Naive B cell (primary cell): ENCODE measurements around the gene ZNF207. TPM values are rescaled to one million over a fixed set of nuclear protein-coding genes. Genes with fewer than 3 reads are reported as not detected.
"Not testable (repeated sequence)": the region's sequence is repeated elsewhere in the genome, so short reads cannot be mapped to it uniquely, and the experiment has no call there.

ENCODE experiments used
- ATAC-seq, 2 donors: fragments of 150-1000 bp; cut with Tn5 transposase; 2 replicates each; pipeline ENCODE4 v1.10.0; 2021; ENCODE audit warnings: low read depth in 2 of 2, mild to moderate bottlenecking in 2 of 2, moderate library complexity in 2 of 2
- DNase-seq: peaks from one replicate; pipeline ENCODE4 v3.0.0; 2022
- H3K27ac Mint-ChIP-seq, 6 donors: one replicate each; pipeline ENCODE4 v1.8.0; 2020 to 2022; ENCODE audit warnings: mild to moderate bottlenecking in 6 of 6, mixed read lengths in 6 of 6, moderate library complexity in 5 of 6, inconsistent platforms in 2 of 6
- H3K27me3 Mint-ChIP-seq, 3 donors: one replicate each; pipeline ENCODE4 v1.8.0; 2021 to 2022; ENCODE audit warnings: mixed read lengths in 3 of 3, mild to moderate bottlenecking in 1 of 3
- H3K36me3 Mint-ChIP-seq, 2 donors: one replicate each; pipeline ENCODE4 v1.8.0; 2020 to 2022; ENCODE audit warnings: mixed read lengths in 2 of 2, inconsistent platforms in 1 of 2, mild to moderate bottlenecking in 1 of 2
- H3K4me1 Mint-ChIP-seq, 3 donors: one replicate each; pipeline ENCODE4 v1.8.0; 2020 to 2022; ENCODE audit warnings: mixed read lengths in 3 of 3, inconsistent platforms in 1 of 3, mild to moderate bottlenecking in 1 of 3, moderate library complexity in 1 of 3
- H3K4me3 Mint-ChIP-seq, 8 donors: one replicate each; pipeline ENCODE4 v1.8.0; 2020 to 2022; ENCODE audit warnings: mild to moderate bottlenecking in 8 of 8, mixed read lengths in 8 of 8, moderate library complexity in 8 of 8, inconsistent platforms in 2 of 8
- H3K9me3 Mint-ChIP-seq, 7 donors: one replicate each; pipeline ENCODE4 v1.8.0; 2020 to 2022; ENCODE audit warnings: mixed read lengths in 7 of 7, mild to moderate bottlenecking in 5 of 7, inconsistent platforms in 2 of 7, moderate library complexity in 1 of 7
- polyA plus RNA-seq, 6 donors: library from polyadenylated mRNA; unstranded; fragments of 300-500 nt; fragmentation: Illumina TruSeq; gene quantifications; one replicate each; pipeline ENCODE4 v1.2.3, GENCODE V29; 2021; ENCODE audit warnings: low read depth in 6 of 6

The ZNF207 gene
- polyA plus RNA-seq, 6 donors from 2014 or later, result 126 to 165 (median 142) TPM

- Mint-ChIP-seq H3K4me1 (peaks cover 12 to 23% (median 19%) of the 10 kb centered on the region in 3 donors), H3K4me3 (peak overlapping the region; percentile 85 to 97 (median 93)), H3K27ac (peak overlapping the region; percentile 84 to 96 (median 94)), H3K27me3 (no peaks in the 10 kb centered on the region), H3K9me3 (no peaks in the 10 kb centered on the region), H3K36me3 (no peaks in the 10 kb centered on the region)
- ATAC-seq, result no peak
- no peak for DNase-seq
Observed at GRCh38 chr17:32342603-32343325, 7.2 kb upstream of the ZNF207 start.

GRCh38 chr17:32345951-32346600, 3.9 kb upstream of the ZNF207 start:
- peaks cover 23 to 30% (median 24%) of the 10 kb centered on the region in 3 donors for H3K4me1 Mint-ChIP-seq
- no peak for ATAC-seq
- H3K27ac Mint-ChIP-seq, result no peak overlapping the region

GRCh38 chr17:32348483-32348800, 1.5 kb upstream of the ZNF207 start:
- peaks cover 8 to 28% (median 26%) of the 10 kb centered on the region in 3 donors for H3K4me1 Mint-ChIP-seq

More at GRCh38 chr17:32345951-32346600, 3.9 kb upstream of the ZNF207 start:
- no peak for DNase-seq
- Mint-ChIP-seq H3K9me3 (no peaks in the 10 kb centered on the region), H3K27me3 (no peaks in the 10 kb centered on the region), H3K4me3 (peak overlapping the region in 1 of 8 donors; percentile 70), H3K36me3 (peaks cover 8 to 13% of the 10 kb centered on the region in 2 donors)

GRCh38 chr17:32349503-32349853, 479 bp upstream of the ZNF207 start:
- Mint-ChIP-seq H3K27ac (peak overlapping the region; percentile 97 to 100 (median 99)), H3K36me3 (peaks cover 8 to 13% of the 10 kb centered on the region in 2 donors), H3K4me3 (peak overlapping the region; percentile 97 to 100 (median 98)), H3K27me3 (no peaks in the 10 kb centered on the region), H3K9me3 (no peaks in the 10 kb centered on the region), H3K4me1 (peaks cover 8 to 34% (median 32%) of the 10 kb centered on the region in 3 donors)
- no peak for ATAC-seq
- DNase-seq, result no peak

More at GRCh38 chr17:32348483-32348800, 1.5 kb upstream of the ZNF207 start:
- Mint-ChIP-seq H3K36me3 (peaks cover 8 to 13% of the 10 kb centered on the region in 2 donors), H3K27ac (peak overlapping the region in 1 of 6 donors; percentile 47), H3K27me3 (no peaks in the 10 kb centered on the region), H3K4me3 (peak overlapping the region in 6 of 8 donors; percentile 15 to 100 (median 72)), H3K9me3 (no peaks in the 10 kb centered on the region)
- no peak for ATAC-seq
- DNase-seq, result no peak

- Mint-ChIP-seq H3K9me3 (no peaks in the 10 kb centered on the region), H3K27me3 (no peaks in the 10 kb centered on the region), H3K36me3 (peaks cover 19 to 27% of the 10 kb centered on the region in 2 donors), H3K4me3 (peak overlapping the region; percentile 97 to 100 (median 98)), H3K27ac (peak overlapping the region; percentile 97 to 100 (median 99)), H3K4me1 (peaks cover 20 to 46% (median 46%) of the 10 kb centered on the region in 3 donors)
- ATAC-seq, result peak; percentile 22 to 27
- no peak for DNase-seq
Observed at GRCh38 chr17:32350666-32351418, 885 bp downstream of the ZNF207 start.

- not testable (repeated sequence) for H3K27me3 Mint-ChIP-seq, H3K9me3 Mint-ChIP-seq, DNase-seq, ATAC-seq, H3K27ac Mint-ChIP-seq
- peaks cover 19 to 29% of the 10 kb centered on the region in 2 donors for H3K36me3 Mint-ChIP-seq
- H3K4me3 Mint-ChIP-seq, result peak overlapping the region in 5 of 8 donors; percentile 79 to 100 (median 99)
- peaks cover 23 to 57% (median 56%) of the 10 kb centered on the region in 3 donors for H3K4me1 Mint-ChIP-seq
Observed at GRCh38 chr17:32352734-32353133, 2.8 kb downstream of the ZNF207 start.

- Mint-ChIP-seq H3K4me3 (peak overlapping the region in 2 of 8 donors; percentile 1 to 43), H3K9me3 (no peaks in the 10 kb centered on the region), H3K36me3 (peaks cover 16 to 17% of the 10 kb centered on the region in 2 donors), H3K4me1 (peaks cover 15 to 48% (median 47%) of the 10 kb centered on the region in 3 donors), H3K27me3 (no peaks in the 10 kb centered on the region), H3K27ac (peak overlapping the region in 2 of 6 donors; percentile 27 to 77)
- ATAC-seq (no peak), DNase-seq (no peak)
Observed at GRCh38 chr17:32355649-32356377, 5.9 kb downstream of the ZNF207 start.

- Mint-ChIP-seq H3K36me3 (peaks cover 16 to 21% of the 10 kb centered on the region in 2 donors), H3K27me3 (no peaks in the 10 kb centered on the region), H3K4me3 (peak overlapping the region in 1 of 8 donors; percentile 1), H3K4me1 (peaks cover 15 to 48% (median 47%) of the 10 kb centered on the region in 3 donors), H3K27ac (peak overlapping the region in 1 of 6 donors; percentile 45), H3K9me3 (no peaks in the 10 kb centered on the region)
- ATAC-seq, result no peak
- no peak for DNase-seq
Observed at GRCh38 chr17:32356378-32356743, 6.4 kb downstream of the ZNF207 start.

GRCh38 chr17:32356750-32357149, 6.8 kb downstream of the ZNF207 start:
- H3K4me1 Mint-ChIP-seq, result peaks cover 15 to 46% (median 44%) of the 10 kb centered on the region in 3 donors
- H3K27ac Mint-ChIP-seq, result peak overlapping the region in 1 of 6 donors; percentile 45
- H3K36me3 Mint-ChIP-seq, result peaks cover 16 to 21% of the 10 kb centered on the region in 2 donors
- ATAC-seq, result no peak
- no peaks in the 10 kb centered on the region for H3K9me3 Mint-ChIP-seq
- peak overlapping the region in 3 of 8 donors; percentile 30 to 50 (median 35) for H3K4me3 Mint-ChIP-seq
- H3K27me3 Mint-ChIP-seq, result no peaks in the 10 kb centered on the region
- no peak for DNase-seq

- ATAC-seq (no peak), DNase-seq (no peak)
- H3K4me1 Mint-ChIP-seq, result peaks cover 15 to 49% (median 39%) of the 10 kb centered on the region in 3 donors
- no peak overlapping the region for H3K4me3 Mint-ChIP-seq
- no peaks in the 10 kb centered on the region for H3K9me3 Mint-ChIP-seq
- H3K27ac Mint-ChIP-seq, result no peak overlapping the region
- H3K36me3 Mint-ChIP-seq, result peaks cover 16 to 23% of the 10 kb centered on the region in 2 donors
- H3K27me3 Mint-ChIP-seq, result no peaks in the 10 kb centered on the region
Observed at GRCh38 chr17:32357615-32358014, 7.7 kb downstream of the ZNF207 start.

GRCh38 chr17:32361270-32361669, 11.3 kb downstream of the ZNF207 start:
- Mint-ChIP-seq H3K9me3 (no peaks in the 10 kb centered on the region), H3K27ac (no peak overlapping the region), H3K27me3 (no peaks in the 10 kb centered on the region), H3K4me1 (peaks cover 0 to 22% (median 13%) of the 10 kb centered on the region in 3 donors), H3K36me3 (peaks cover 0 to 16% of the 10 kb centered on the region in 2 donors), H3K4me3 (no peak overlapping the region)
- ATAC-seq, result no peak
- no peak for DNase-seq

- peaks cover 0 to 4% of the 10 kb centered on the region in 2 donors for H3K36me3 Mint-ChIP-seq
- no peaks in the 10 kb centered on the region for H3K9me3 Mint-ChIP-seq
- peak overlapping the region in 1 of 6 donors; percentile 37 for H3K27ac Mint-ChIP-seq
- H3K4me1 Mint-ChIP-seq, result peaks cover 0 to 4% (median 0%) of the 10 kb centered on the region in 3 donors
- no peaks in the 10 kb centered on the region for H3K27me3 Mint-ChIP-seq
- DNase-seq (no peak), ATAC-seq (no peak)
- no peak overlapping the region for H3K4me3 Mint-ChIP-seq
Observed at GRCh38 chr17:32370426-32370825, 20.5 kb downstream of the ZNF207 start.
